Heart left ventricle (tissue), 16 donors: ENCODE data around the gene EFHD2. TPM values are rescaled to one million over a fixed set of nuclear protein-coding genes. Genes with fewer than 3 reads are reported as not detected.
"Not testable (repeated sequence)": the region's sequence is repeated elsewhere in the genome, so short reads cannot be mapped to it uniquely, and the experiment has no call there.

Source experiments
- ATAC-seq, 4 donors: fragments of 200-7000 bp; cut with Tn5 transposase; one replicate each; pipeline ENCODE4 v1.9.1; 2020 to 2022; ENCODE audit warnings: moderate library complexity in 4 of 4, mild to moderate bottlenecking in 3 of 4, moderate number of reproducible peaks in 1 of 4
- DNase-seq, 5 donors: peaks; one replicate each; pipeline ENCODE4 v3.0.0-alpha.2; 2020
- H3K27ac ChIP-seq, 12 donors: fragments of 200-600 bp; sonication (generic) in 4 of 12; one replicate each; pipeline versions ENCODE4 v1.5.0 to v1.8.0; 2016 to 2022; ENCODE audit warnings: mild to moderate bottlenecking in 2 of 12
- H3K27me3 ChIP-seq, 9 donors: fragments of 200-600 bp; sonication (generic) in 2 of 9; one replicate each; pipeline versions ENCODE4 v1.5.1 to v1.8.0; 2016 to 2022; ENCODE audit warnings: mild to moderate bottlenecking in 3 of 9
- H3K36me3 ChIP-seq, 9 donors: fragments of 200-600 bp; sonication (generic) in 2 of 9; one replicate each; pipeline versions ENCODE4 v1.5.0 to v1.8.0; 2018 to 2022; ENCODE audit warnings: mild to moderate bottlenecking in 2 of 9
- H3K4me1 ChIP-seq, 12 donors: fragments of 200-600 bp; sonication (generic) in 4 of 12; one replicate each; pipeline versions ENCODE4 v1.5.0 to v1.8.0; 2016 to 2022; ENCODE audit warnings: mild to moderate bottlenecking in 3 of 12
- H3K4me3 ChIP-seq, 12 donors: fragments of 200-600 bp; sonication (generic) in 4 of 12; one replicate each; pipeline versions ENCODE4 v1.5.0 to v1.8.0; 2017 to 2022; ENCODE audit warnings: mild to moderate bottlenecking in 9 of 12, moderate library complexity in 4 of 12
- H3K9me3 ChIP-seq, 12 donors: fragments of 200-600 bp; sonication (generic) in 4 of 12; one replicate each; pipeline versions ENCODE4 v1.5.0 to v1.8.0; 2016 to 2022; ENCODE audit warnings: mild to moderate bottlenecking in 1 of 12
- CTCF ChIP-seq, 12 donors: fragments of 200-600 bp; sonication (generic) in 4 of 12; IDR thresholded peaks; one replicate each; pipeline versions ENCODE4 v1.5.0 to v1.8.0; 2018 to 2022; ENCODE audit warnings: antibody characterized with exemption in 12 of 12, mild to moderate bottlenecking in 5 of 12
- POLR2A ChIP-seq, 2 donors: fragments of 450-650 bp; IDR thresholded peaks; one replicate each; pipeline ENCODE4 v1.6.1; 2017; ENCODE audit warnings: antibody characterized with exemption in 2 of 2, mild to moderate bottlenecking in 2 of 2, moderate library complexity in 2 of 2
- WGBS, 4 donors: extraction: QIAGEN DNeasy Blood & Tissue Kit in 2 of 4; methylation state at CpG; one replicate each; pipeline versions ENCODE4 v1.1.5 to v1.1.7; 2013 to 2018; 5-methylcytosine and 5-hydroxymethylcytosine counted together
- intact Hi-C, 10 donors: fragments of 100-400 bp; cut with DNase I; formaldehyde crosslinking; loops; one replicate each; pipeline versions ENCODE4 v1.11.1 to v1.14.2; 2022
- polyA plus RNA-seq, 2 donors: library from polyadenylated mRNA; stranded (reverse); fragments of 200-250 nt; gene quantifications; one replicate each; pipeline ENCODE4 v1.2.3, GENCODE V29; 2013
- total RNA-seq, 9 donors: library from RNA; depleted of rRNA in 2 of 9; stranded (reverse); fragments of >200 nt in 2 of 9; fragmentation: NEBNext Ultra II Directional in 3 of 9; extraction: Animal tissue kit (Norgen Biotek cat#: 25700) in 3 of 9; gene quantifications; one replicate each; pipeline versions ENCODE4 v1.1.0 to v1.2.4, GENCODE V29; 2016 to 2023
- donor health status: ischemic (EF 13 %, LVEDD 7.1; RV severe dilation, severe dysfunction).
- donor health status: healthy with polysubstance abuse.
- donor health status: DM: no; HTN: yes; CAD: no.
- donor health status: DM: no; HTN: no; CAD: no.
- donor health status: ischemic (EF 25% LVEDD 6.9; RV normal size, moderate dysfunction).
- donor health status: ischemic (EF 25% LVEDD 5.7; RV mildly dilated, moderate dysfunction).
- donor health status: healthy.
- donor health status: DM: yes; HTN: yes; CAD: no.
- donor health status: ischemic (EF 35%, LVEDD 5.7; RV mildly dilated, moderate dysfunction).
- donor health status: nonischemic (EF 11% LVEDD 7.7; RV severe dilation, severe dysfunction).
- donor health status: DM: yes; HTN: yes; CAD: no.
- donor health status: PGD.
- donor health status: ischemic (EF 29% LVEDD 5.4; RV normal size, mild dysfunction).
- donor health status: nonischemic (EF 23%, LVEDD 6.1; RV moderate dilation, normal function).

The EFHD2 gene
- total and polyA plus RNA-seq, 11 donors = 11.2 to 52.2 (median 15.8) TPM

- ATAC-seq (no peak), DNase-seq (no peak)
- Histone ChIP-seq H3K27me3 (peaks cover 0 to 4% (median 0%) of the 10 kb centered on the region in 9 donors), H3K4me3 (no peak overlapping the region), H3K36me3 (no peaks in the 10 kb centered on the region), H3K27ac (no peak overlapping the region), H3K4me1 (no peaks in the 10 kb centered on the region), H3K9me3 (peaks cover 0 to 7% (median 0%) of the 10 kb centered on the region in 12 donors)
- intact Hi-C loops = no loop called here
- WGBS, 4 donors = 69 to 81% (median 78%) methylated on average over 3 of the region's 3 CpGs
- TF ChIP-seq POLR2A (IDR thresholded peaks at IDR 0.05) = no peak
- TF ChIP-seq CTCF (IDR thresholded peaks at IDR 0.05) = no peak
Measured at GRCh38 chr1:15454256-15454655, 44.6 kb downstream of the EFHD2 start.

GRCh38 chr1:15455522-15455921, 45.8 kb downstream of the EFHD2 start:
- no peaks in the 10 kb centered on the region for H3K4me1 ChIP-seq
- DNase-seq = no peak
- WGBS, 4 donors = 77 to 100% (median 94%) methylated on average over 4 to 6 of the region's 6 CpGs
- intact Hi-C loops = no loop called here
- TF ChIP-seq POLR2A (IDR thresholded peaks at IDR 0.05) (no peak), CTCF (IDR thresholded peaks at IDR 0.05) (no peak)
- no peaks in the 10 kb centered on the region for H3K36me3 ChIP-seq
- H3K9me3 ChIP-seq = peaks cover 0 to 7% (median 0%) of the 10 kb centered on the region in 12 donors
- no peak overlapping the region for H3K4me3 ChIP-seq
- ATAC-seq = no peak
- H3K27ac ChIP-seq = no peak overlapping the region
- peaks cover 0 to 4% (median 0%) of the 10 kb centered on the region in 9 donors for H3K27me3 ChIP-seq

- intact Hi-C loops = no loop called here
- TF ChIP-seq CTCF (IDR thresholded peaks at IDR 0.05) (no peak), POLR2A (IDR thresholded peaks at IDR 0.05) (no peak)
- H3K4me1 ChIP-seq = no peaks in the 10 kb centered on the region
- no peak within 1 kb of the TSS for H3K4me3 ChIP-seq
- peaks cover 0 to under 1% (median 0%) of the 10 kb centered on the region in 12 donors for H3K9me3 ChIP-seq
- no peak within 1 kb of the TSS for H3K27ac ChIP-seq
- ATAC-seq (no peak), DNase-seq (no peak)
- H3K36me3 ChIP-seq = no peaks in the 10 kb centered on the region
- 73 to 82% (median 78%) methylated on average over 8 of the region's 8 CpGs for WGBS, 4 donors
- peaks cover 0 to 4% (median 0%) of the 10 kb centered on the region in 9 donors for H3K27me3 ChIP-seq
Measured at GRCh38 chr1:15456313-15456954, 46.7 kb downstream of the EFHD2 start, which contains the start of gene CELA2A. Gene CELA2A (plus strand): TSS chr1:15456732. CDS start chr1:15456754, 22 bp downstream.

- H3K27me3 ChIP-seq = peaks cover 0 to 4% (median 0%) of the 10 kb centered on the region in 9 donors
- ATAC-seq = no peak
- DNase-seq = no peak
- H3K27ac ChIP-seq = no peak overlapping the region
- no peak overlapping the region for H3K4me3 ChIP-seq
- H3K4me1 ChIP-seq = no peaks in the 10 kb centered on the region
- no peaks in the 10 kb centered on the region for H3K36me3 ChIP-seq
- TF ChIP-seq CTCF (IDR thresholded peaks at IDR 0.05) (no peak), POLR2A (IDR thresholded peaks at IDR 0.05) (no peak)
- 79 to 90% (median 84%) methylated on average over 2 of the region's 2 CpGs for WGBS, 4 donors
- no peaks in the 10 kb centered on the region for H3K9me3 ChIP-seq
- intact Hi-C loops = no loop called here
Measured at GRCh38 chr1:15457585-15457984, 47.9 kb downstream of the EFHD2 start.

- 65 to 84% (median 80%) methylated on average over 4 of the region's 4 CpGs for WGBS, 4 donors
- H3K27me3 ChIP-seq, H3K4me3 ChIP-seq, intact Hi-C loops, H3K9me3 ChIP-seq, ATAC-seq, H3K4me1 ChIP-seq, H3K36me3 ChIP-seq, H3K27ac ChIP-seq: not testable (repeated sequence)
- peak in 1 of 5 donors; percentile 4 for DNase-seq
Measured at GRCh38 chr1:15458388-15458787, 48.7 kb downstream of the EFHD2 start.
